Mesothelial cell of epicardium (in vitro differentiated cells): ENCODE results near the gene RSPH4A. TPM values are rescaled to one million over a fixed set of nuclear protein-coding genes. Genes with fewer than 3 reads are reported as not detected.
"Not testable (repeated sequence)": the region's sequence is repeated elsewhere in the genome, so short reads cannot be mapped to it uniquely, and the experiment has no call there.

Experiments used
- DNase-seq, 2 experiments: peaks; one replicate each; pipeline ENCODE4 v3.0.0; 2021; ENCODE audit warnings: low spot score in 2 of 2; ENCODE audit not compliant: unreplicated experiment in 2 of 2
- H3K27ac Mint-ChIP-seq: 2 replicates; pipeline ENCODE4 v1.8.0; 2021; ENCODE audit warnings: mixed read lengths
- H3K27me3 Mint-ChIP-seq: 2 replicates; pipeline ENCODE4 v1.8.0; 2021; ENCODE audit warnings: low read depth, mixed read lengths
- H3K36me3 Mint-ChIP-seq: 2 replicates; pipeline ENCODE4 v1.8.0; 2021; ENCODE audit warnings: mixed read lengths
- H3K4me1 Mint-ChIP-seq: 2 replicates; pipeline ENCODE4 v1.8.0; 2021; ENCODE audit warnings: mixed read lengths
- H3K4me3 Mint-ChIP-seq: 2 replicates; pipeline ENCODE4 v1.8.0; 2021; ENCODE audit warnings: mild to moderate bottlenecking, moderate library complexity, mixed read lengths
- H3K9me3 Mint-ChIP-seq: 2 replicates; pipeline ENCODE4 v1.8.0; 2021; ENCODE audit warnings: mixed read lengths
- CTCF ChIP-seq: fragments of 200-600 bp; sonication (generic); IDR thresholded peaks from one replicate; pipeline ENCODE4 v1.5.0; 2021; ENCODE audit warnings: antibody characterized with exemption; ENCODE audit not compliant: unreplicated experiment
- total RNA-seq: library from RNA; stranded (reverse); gene quantifications from 3 replicates; pipeline ENCODE4 v1.2.1, GENCODE V29; 2021

RSPH4A gene
- total RNA-seq, 1 donor from 2014 or later = 0.78 TPM

DNA sequence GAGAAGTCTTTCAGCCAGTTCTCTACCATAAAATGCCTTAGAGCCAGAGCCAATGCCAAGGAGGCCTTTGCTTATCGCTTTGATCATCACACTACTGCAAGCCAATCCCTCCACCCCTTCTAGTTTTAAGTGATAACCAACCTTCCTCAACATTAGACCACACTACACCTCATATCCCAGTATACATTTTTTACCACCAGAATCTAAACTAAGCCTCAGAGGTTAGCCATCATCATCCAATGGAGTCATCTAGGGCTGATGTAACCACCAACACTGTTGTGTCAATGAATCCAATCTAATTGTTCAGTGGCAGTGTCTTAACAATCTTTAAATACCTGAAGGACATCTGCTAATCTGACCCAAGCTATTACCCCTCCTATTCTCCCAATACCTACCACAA is 45.9 kb downstream of the RSPH4A start:
- peaks cover 18% of the 10 kb centered on the region for H3K4me1 Mint-ChIP-seq
- no peak for DNase-seq
- H3K4me3 Mint-ChIP-seq = no peak overlapping the region
- no peak for TF ChIP-seq CTCF
- no peaks in the 10 kb centered on the region for H3K9me3 Mint-ChIP-seq
- H3K27me3 Mint-ChIP-seq = no peaks in the 10 kb centered on the region
- H3K36me3 Mint-ChIP-seq = peaks cover 4% of the 10 kb centered on the region
- H3K27ac Mint-ChIP-seq = no peak overlapping the region

- H3K27me3 Mint-ChIP-seq = no peaks in the 10 kb centered on the region
- no peaks in the 10 kb centered on the region for H3K9me3 Mint-ChIP-seq
- no peak for TF ChIP-seq CTCF
- H3K4me1 Mint-ChIP-seq = peaks cover 27% of the 10 kb centered on the region
- H3K4me3 Mint-ChIP-seq = no peak overlapping the region
- H3K27ac Mint-ChIP-seq = no peak overlapping the region
- no peaks in the 10 kb centered on the region for H3K36me3 Mint-ChIP-seq
- no peak for DNase-seq
Measured at GRCh38 chr6:116663308-116663707, 47.0 kb downstream of the RSPH4A start.

- not testable (repeated sequence) for H3K36me3 Mint-ChIP-seq, H3K9me3 Mint-ChIP-seq, H3K27ac Mint-ChIP-seq, H3K4me3 Mint-ChIP-seq, H3K27me3 Mint-ChIP-seq, DNase-seq
- peaks cover 27% of the 10 kb centered on the region for H3K4me1 Mint-ChIP-seq
Measured at GRCh38 chr6:116664169-116664568, 47.9 kb downstream of the RSPH4A start.

DNA sequence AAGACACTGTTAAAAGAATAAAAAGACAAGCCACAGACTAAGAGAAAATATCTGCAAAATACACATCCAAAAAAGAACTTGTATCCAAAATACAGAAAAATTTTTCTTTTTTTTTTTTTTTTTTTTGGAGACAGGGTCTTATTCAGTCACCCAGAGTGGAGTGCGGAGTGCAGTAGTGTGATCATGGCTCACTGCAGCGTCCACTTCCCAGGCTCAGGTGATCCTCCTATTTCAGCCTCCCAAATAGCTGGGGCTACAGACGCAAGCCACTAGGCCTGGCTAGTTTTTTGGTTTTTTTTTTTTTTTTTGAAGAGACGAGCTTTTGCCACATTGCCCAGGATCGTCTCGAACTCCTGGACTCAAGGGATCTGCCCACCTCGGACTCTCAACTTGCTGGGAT is 49.2 kb downstream of the RSPH4A start:
- DNase-seq = no peak
- TF ChIP-seq CTCF = no peak
- Mint-ChIP-seq H3K27ac (no peak overlapping the region), H3K36me3 (no peaks in the 10 kb centered on the region), H3K4me3 (peak overlapping the region; percentile 24), H3K4me1 (peaks cover 27% of the 10 kb centered on the region), H3K9me3 (no peaks in the 10 kb centered on the region), H3K27me3 (no peaks in the 10 kb centered on the region)

- no peaks in the 10 kb centered on the region for H3K36me3 Mint-ChIP-seq
- no peaks in the 10 kb centered on the region for H3K9me3 Mint-ChIP-seq
- DNase-seq = no peak
- peak overlapping the region; percentile 32 for H3K27ac Mint-ChIP-seq
- peak overlapping the region; percentile 33 for H3K4me3 Mint-ChIP-seq
- TF ChIP-seq CTCF = no peak
- peaks cover 7% of the 10 kb centered on the region for H3K27me3 Mint-ChIP-seq
- H3K4me1 Mint-ChIP-seq = peaks cover 27% of the 10 kb centered on the region
Measured at GRCh38 chr6:116666869-116667268, 50.6 kb downstream of the RSPH4A start.

DNA sequence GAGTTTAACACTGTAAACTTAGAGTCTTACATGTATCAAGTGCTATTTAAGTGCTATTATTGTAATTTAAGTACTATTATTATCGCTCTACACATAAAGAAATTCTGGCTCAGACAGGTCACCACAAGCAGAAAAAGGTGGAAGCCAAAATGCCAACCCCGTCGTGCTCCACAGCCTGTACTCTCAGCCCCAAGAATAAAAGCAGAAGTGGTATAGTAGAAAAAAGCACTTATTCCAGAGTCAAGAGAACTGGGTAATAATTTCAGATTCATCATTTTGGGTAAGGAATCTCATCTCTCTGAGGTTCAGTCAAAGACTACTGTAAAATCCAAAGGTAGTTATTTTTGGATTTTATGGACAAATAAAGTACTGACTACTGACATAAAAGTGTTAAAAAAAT is 51.3 kb downstream of the RSPH4A start:
- Mint-ChIP-seq H3K4me3 (peak overlapping the region; percentile 98), H3K36me3 (no peaks in the 10 kb centered on the region), H3K27ac (peak overlapping the region; percentile 98), H3K27me3 (peaks cover 12% of the 10 kb centered on the region), H3K9me3 (no peaks in the 10 kb centered on the region), H3K4me1 (peaks cover 27% of the 10 kb centered on the region)
- TF ChIP-seq CTCF = no peak
- no peak for DNase-seq
